Measurements from ENCODE around the gene ZNF605. TPM values are rescaled to one million over a fixed set of nuclear protein-coding genes. Genes with fewer than 3 reads are reported as not detected.

The ZNF605 gene
- total and polyA plus RNA-seq, 10 of the 15 experiments (the other 5 are each of a cell fraction or from before 2014, with no cell fraction given), result 0.95 to 4.8 (median 2.5) TPM

DNA sequence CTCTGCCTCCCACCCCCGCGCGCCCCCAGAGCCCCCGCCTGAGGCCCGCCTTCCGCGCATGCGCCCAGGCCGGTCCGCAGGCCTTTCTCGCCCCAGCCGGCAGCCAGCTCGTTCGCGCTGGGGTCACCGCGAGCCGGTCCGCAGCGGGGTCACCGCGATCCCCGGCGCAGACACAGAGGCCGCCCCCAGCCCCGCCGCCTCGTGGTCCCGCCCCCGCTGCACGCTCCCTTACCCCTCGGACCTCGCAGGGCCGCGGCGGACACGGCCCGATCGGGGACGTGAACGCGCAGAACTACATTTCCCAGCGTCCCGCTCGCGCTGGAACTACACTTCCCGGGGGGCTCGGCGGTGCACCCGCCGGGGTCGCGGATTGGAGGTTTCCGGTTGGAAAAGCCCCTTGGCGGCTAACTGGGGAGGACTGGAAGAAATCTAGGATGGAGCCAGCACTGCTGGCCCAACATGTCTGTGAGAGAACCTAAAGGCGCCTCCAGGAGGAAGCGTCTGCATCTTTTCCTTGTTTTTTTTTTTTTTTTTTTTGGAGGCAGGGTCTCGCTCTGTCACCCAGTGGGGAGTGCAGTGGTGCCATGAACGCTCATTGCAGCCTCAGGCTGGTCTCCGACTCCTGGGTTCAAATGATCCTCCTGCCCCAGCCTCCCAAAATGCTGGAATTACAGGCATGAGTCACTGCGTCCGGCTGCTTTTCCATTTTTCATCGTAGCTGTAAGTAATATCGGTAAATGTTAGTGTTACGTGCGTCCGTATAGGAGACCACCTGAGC lies at the start of gene ZNF605 (continued):
- TF ChIP-seq, protein P1, sequence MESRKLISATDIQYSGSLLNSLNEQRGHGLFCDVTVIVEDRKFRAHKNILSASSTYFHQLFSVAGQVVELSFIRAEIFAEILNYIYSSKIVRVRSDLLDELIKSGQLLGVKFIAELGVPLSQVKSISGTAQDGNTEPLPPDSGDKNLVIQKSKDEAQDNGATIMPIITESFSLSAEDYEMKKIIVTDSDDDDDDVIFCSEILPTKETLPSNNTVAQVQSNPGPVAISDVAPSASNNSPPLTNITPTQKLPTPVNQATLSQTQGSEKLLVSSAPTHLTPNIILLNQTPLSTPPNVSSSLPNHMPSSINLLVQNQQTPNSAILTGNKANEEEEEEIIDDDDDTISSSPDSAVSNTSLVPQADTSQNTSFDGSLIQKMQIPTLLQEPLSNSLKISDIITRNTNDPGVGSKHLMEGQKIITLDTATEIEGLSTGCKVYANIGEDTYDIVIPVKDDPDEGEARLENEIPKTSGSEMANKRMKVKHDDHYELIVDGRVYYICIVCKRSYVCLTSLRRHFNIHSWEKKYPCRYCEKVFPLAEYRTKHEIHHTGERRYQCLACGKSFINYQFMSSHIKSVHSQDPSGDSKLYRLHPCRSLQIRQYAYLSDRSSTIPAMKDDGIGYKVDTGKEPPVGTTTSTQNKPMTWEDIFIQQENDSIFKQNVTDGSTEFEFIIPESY (IDR thresholded peaks at IDR 0.05), result no peak
- TF ChIP-seq NKRF (conservative IDR thresholded peaks at IDR 0.05) (0 out of 2 replicates have a peak, but pooled peaks have one; percentile 11), PML (IDR thresholded peaks at IDR 0.05; ENCODE audit: low read length) (no peak), ZNF207 (IDR thresholded peaks at IDR 0.05; ENCODE audit: borderline replicate concordance) (no peak), STAT1 (conservative IDR thresholded peaks at IDR 0.05) (no peak), TBL1XR1 (IDR thresholded peaks at IDR 0.05; ENCODE audit: low read depth, low read length) (peak; percentile 62; the same call in 1 of the 2 replicates), RB1 (IDR thresholded peaks at IDR 0.05; ENCODE audit: borderline replicate concordance) (no peak), HDGF (IDR thresholded peaks at IDR 0.05) (no peak), NFYA (IDR thresholded peaks at IDR 0.05; ENCODE audit: borderline replicate concordance, low read depth, low read length) (no peak), POLR2A (IDR thresholded peaks at IDR 0.05; ENCODE audit: low read depth, low read length) (peak; percentile 75), TCF12 (IDR thresholded peaks at IDR 0.05; ENCODE audit: low read depth, low read length) (no peak), ZNF274 (IDR thresholded peaks at IDR 0.05; ENCODE audit: insufficient read depth, insufficient read length) (no peak), ZNF24 (IDR thresholded peaks at IDR 0.05) (no peak), LARP7 (IDR thresholded peaks at IDR 0.05) (0 out of 2 replicates have a peak, but pooled peaks have one; percentile 19), ZNF384 (IDR thresholded peaks at IDR 0.05; ENCODE audit: borderline replicate concordance, low read depth, low read length) (no peak)
- TF ChIP-seq, protein P2, sequence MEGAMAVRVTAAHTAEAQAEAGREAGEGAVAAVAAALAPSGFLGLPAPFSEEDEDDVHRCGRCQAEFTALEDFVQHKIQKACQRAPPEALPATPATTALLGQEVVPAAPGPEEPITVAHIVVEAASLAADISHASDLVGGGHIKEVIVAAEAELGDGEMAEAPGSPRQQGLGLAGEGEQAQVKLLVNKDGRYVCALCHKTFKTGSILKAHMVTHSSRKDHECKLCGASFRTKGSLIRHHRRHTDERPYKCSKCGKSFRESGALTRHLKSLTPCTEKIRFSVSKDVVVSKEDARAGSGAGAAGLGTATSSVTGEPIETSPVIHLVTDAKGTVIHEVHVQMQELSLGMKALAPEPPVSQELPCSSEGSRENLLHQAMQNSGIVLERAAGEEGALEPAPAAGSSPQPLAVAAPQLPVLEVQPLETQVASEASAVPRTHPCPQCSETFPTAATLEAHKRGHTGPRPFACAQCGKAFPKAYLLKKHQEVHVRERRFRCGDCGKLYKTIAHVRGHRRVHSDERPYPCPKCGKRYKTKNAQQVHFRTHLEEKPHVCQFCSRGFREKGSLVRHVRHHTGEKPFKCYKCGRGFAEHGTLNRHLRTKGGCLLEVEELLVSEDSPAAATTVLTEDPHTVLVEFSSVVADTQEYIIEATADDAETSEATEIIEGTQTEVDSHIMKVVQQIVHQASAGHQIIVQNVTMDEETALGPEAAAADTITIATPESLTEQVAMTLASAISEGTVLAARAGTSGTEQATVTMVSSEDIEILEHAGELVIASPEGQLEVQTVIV (IDR thresholded peaks at IDR 0.05; ENCODE audit: borderline replicate concordance, partially characterized antibody), result peak; percentile 36
- TF ChIP-seq, protein P3, sequence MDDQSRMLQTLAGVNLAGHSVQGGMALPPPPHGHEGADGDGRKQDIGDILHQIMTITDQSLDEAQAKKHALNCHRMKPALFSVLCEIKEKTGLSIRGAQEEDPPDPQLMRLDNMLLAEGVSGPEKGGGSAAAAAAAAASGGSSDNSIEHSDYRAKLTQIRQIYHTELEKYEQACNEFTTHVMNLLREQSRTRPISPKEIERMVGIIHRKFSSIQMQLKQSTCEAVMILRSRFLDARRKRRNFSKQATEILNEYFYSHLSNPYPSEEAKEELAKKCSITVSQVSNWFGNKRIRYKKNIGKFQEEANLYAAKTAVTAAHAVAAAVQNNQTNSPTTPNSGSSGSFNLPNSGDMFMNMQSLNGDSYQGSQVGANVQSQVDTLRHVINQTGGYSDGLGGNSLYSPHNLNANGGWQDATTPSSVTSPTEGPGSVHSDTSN (IDR thresholded peaks at IDR 0.05; ENCODE audit: insufficient replicate concordance, low read depth, low read length), result no peak
- TF ChIP-seq, protein P4, sequence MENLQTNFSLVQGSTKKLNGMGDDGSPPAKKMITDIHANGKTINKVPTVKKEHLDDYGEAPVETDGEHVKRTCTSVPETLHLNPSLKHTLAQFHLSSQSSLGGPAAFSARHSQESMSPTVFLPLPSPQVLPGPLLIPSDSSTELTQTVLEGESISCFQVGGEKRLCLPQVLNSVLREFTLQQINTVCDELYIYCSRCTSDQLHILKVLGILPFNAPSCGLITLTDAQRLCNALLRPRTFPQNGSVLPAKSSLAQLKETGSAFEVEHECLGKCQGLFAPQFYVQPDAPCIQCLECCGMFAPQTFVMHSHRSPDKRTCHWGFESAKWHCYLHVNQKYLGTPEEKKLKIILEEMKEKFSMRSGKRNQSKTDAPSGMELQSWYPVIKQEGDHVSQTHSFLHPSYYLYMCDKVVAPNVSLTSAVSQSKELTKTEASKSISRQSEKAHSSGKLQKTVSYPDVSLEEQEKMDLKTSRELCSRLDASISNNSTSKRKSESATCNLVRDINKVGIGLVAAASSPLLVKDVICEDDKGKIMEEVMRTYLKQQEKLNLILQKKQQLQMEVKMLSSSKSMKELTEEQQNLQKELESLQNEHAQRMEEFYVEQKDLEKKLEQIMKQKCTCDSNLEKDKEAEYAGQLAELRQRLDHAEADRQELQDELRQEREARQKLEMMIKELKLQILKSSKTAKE (IDR thresholded peaks at IDR 0.05; ENCODE audit: low read depth, poor library complexity, severe bottlenecking), result no peak

All from GM12878 (cell line).